ENCODE measurements around the gene MADD. TPM values are rescaled to one million over a fixed set of nuclear protein-coding genes. Genes with fewer than 3 reads are reported as not detected.

Gene MADD
- total and polyA plus RNA-seq, 2 donors (not counting 1 experiment from before 2014, with no cell fraction given) = 56.8 to 108 TPM

DNA sequence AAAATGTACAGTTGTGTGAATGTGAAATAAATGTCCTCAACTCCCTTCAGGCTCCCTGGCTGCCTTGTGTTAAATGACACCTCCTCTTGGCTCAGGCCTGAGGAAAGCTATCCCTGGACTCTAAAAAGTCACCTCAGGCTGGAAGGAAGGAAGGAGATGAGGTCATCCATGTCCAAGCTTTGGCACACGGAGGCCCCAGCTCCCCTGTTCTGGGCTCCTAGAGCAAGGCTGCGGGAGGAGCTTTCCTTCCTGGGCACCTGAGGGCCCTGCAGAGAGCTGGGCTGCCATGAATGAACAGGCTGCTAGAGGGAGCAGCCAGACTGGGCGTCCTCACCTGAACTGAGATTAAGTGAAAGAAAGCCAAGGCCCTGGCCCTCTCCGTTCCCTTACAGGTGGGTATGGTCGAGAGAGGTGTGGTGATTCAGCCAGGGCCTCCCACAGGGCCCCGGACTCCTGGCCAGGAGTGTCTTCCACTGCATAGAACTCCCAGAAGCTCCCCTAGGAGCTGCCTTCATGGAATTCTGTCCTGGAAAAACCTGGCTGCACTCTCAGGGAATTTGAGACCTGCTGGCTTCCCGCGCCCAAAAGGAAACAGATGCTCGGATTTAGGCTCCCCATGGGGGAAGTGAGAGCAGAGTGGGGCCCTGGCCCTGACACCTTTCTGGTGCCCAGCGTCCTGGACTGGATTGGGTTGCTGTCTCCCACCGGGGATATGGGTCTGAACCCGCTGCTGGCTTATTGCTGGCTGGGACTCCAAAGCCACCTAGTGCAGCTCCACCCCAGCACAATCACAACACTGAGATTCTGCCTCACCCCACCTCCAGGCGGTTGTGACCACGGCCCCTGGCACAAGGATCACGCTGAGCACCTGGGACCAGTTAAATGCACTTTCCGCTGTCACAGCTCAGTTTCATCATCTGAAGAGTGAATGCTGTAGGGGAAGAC, 60.3 kb downstream of the MADD start:
- Histone ChIP-seq H3K9ac (ENCODE audit: low read length) (no peak overlapping the region), H3K27ac (ENCODE audit: low read length in 2 of 2) (no peak overlapping the region), H3K4me3 (ENCODE audit: control extremely low read depth in 1 of 5, extremely low read depth in 1 of 5, insufficient read depth in 1 of 5, low read depth in 2 of 5, low read length in 4 of 5) (no peak overlapping the region), H3K36me3 (replicated peaks in 1 of 2; ENCODE audit: control extremely low read depth in 1 of 2, control insufficient read depth in 1 of 2, extremely low read depth in 1 of 2, insufficient read depth in 2 of 2, low read length in 1 of 2) (peaks cover 0 to 49% of the 10 kb centered on the region in 2 experiments), H3K27me3 (replicated peaks in 1 of 4; ENCODE audit: control extremely low read depth in 1 of 4, control insufficient read depth in 3 of 4, insufficient read depth in 4 of 4, low read length in 3 of 4) (no peaks in the 10 kb centered on the region), H4K20me1 (ENCODE audit: control insufficient read depth, insufficient read depth, low read length, poor library complexity, severe bottlenecking) (no peaks in the 10 kb centered on the region), H3K4me1 (ENCODE audit: control insufficient read depth in 2 of 2, insufficient read depth in 2 of 2, low read length in 2 of 2) (peaks cover 0 to 16% of the 10 kb centered on the region in 2 donors), H2AFZ (ENCODE audit: insufficient read depth, low read depth, low read length, poor library complexity, severe bottlenecking) (no peak overlapping the region), H3K4me2 (replicated peaks; ENCODE audit: low read depth, low read length, poor library complexity, severe bottlenecking) (no peak overlapping the region), H3K79me2 (ENCODE audit: control insufficient read depth, insufficient read depth, low read length) (no peaks in the 10 kb centered on the region), H3K9me3 (ENCODE audit: control extremely low read depth in 1 of 3, control insufficient read depth in 2 of 3, insufficient read depth in 1 of 3, low read length in 2 of 3) (no peaks in the 10 kb centered on the region)
- Mint-ChIP-seq H3K9me3 (ENCODE audit: insufficient read depth) (no peaks in the 10 kb centered on the region), H3K27ac (peak overlapping the region; percentile 20), H3K4me3 (no peak overlapping the region), H3K4me1 (peaks cover 14% of the 10 kb centered on the region), H3K27me3 (no peaks in the 10 kb centered on the region)
- ChIA-PET POLR2A (no interaction called here), CTCF (interaction anchor here (0.7 to 2.2 kb wide), 7 partner anchors 11 to 620 kb away, joined by 3 to 11 read pairs (median 4); no protein-coding TSS in a partner anchor)
- ATAC-seq (ENCODE audit: low read depth) = no peak
- WGBS (ENCODE audit: insufficient coverage) = 88% methylated on average over 13 of the region's 16 CpGs
- intact Hi-C loops (cut with micrococcal nuclease) = loop anchor here (10.0 kb wide), 1 partner anchor 45 kb away; the partner anchor contains the start of gene SPI1
- DNase-seq = no peak
- TF ChIP-seq EZH2 (IDR thresholded peaks at IDR 0.05; ENCODE audit: borderline replicate concordance, insufficient read depth, low read depth, low read length, poor library complexity, severe bottlenecking) = no peak
- TF ChIP-seq, protein P1, sequence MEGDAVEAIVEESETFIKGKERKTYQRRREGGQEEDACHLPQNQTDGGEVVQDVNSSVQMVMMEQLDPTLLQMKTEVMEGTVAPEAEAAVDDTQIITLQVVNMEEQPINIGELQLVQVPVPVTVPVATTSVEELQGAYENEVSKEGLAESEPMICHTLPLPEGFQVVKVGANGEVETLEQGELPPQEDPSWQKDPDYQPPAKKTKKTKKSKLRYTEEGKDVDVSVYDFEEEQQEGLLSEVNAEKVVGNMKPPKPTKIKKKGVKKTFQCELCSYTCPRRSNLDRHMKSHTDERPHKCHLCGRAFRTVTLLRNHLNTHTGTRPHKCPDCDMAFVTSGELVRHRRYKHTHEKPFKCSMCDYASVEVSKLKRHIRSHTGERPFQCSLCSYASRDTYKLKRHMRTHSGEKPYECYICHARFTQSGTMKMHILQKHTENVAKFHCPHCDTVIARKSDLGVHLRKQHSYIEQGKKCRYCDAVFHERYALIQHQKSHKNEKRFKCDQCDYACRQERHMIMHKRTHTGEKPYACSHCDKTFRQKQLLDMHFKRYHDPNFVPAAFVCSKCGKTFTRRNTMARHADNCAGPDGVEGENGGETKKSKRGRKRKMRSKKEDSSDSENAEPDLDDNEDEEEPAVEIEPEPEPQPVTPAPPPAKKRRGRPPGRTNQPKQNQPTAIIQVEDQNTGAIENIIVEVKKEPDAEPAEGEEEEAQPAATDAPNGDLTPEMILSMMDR (IDR thresholded peaks at IDR 0.05) = no peak

Data from B cell (primary cell).